ENCODE measurements around the gene ATAT1. TPM values are rescaled to one million over a fixed set of nuclear protein-coding genes. Genes with fewer than 3 reads are reported as not detected.

ATAT1 gene
- total RNA-seq, 2 donors from 2014 or later, result 11.5 to 15.9 TPM

DNA sequence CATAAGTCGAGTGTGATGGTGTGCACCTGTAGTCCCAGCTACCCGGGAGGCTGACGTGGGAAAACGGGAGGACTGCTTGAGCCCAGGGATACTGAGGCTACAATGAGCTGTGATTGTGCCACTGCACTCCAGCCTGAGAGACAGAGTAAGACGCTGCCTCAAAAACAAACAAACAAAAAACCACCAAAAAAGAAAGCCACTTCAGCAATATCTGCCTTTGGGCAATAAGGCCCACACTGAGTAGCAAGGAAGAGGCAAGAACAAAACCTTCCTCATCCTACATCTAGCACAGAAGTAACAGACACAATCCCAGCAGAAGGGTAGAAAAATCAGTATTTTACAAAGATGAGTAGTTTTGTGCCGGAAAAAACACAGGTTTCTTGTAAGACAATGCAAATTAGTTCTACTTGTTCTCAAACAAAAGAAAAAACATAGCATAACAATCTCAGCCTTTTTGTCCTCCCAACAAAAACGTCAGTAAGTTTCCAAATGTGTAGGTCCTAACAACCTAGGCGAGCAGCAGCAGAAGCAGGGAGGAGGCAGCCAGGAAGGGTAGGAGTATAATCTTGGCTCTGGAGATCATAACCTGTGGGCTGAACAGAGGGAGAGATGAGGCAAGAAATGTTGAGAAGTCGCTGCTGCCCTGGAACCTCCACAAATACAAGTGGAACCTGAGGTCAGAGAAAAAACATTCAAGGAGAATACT lies 15.4 kb upstream of the ATAT1 start:
- Histone ChIP-seq H3K36me3 (peaks cover 19% of the 10 kb centered on the region), H3K9me3 (no peaks in the 10 kb centered on the region), H3K4me3 (no peak overlapping the region), H3K4me1 (peaks cover 4% of the 10 kb centered on the region), H3K27ac (no peak overlapping the region), H3K9ac (ENCODE audit: low read depth in 2 of 2, low read length in 2 of 2) (no peak overlapping the region), H3K27me3 (no peaks in the 10 kb centered on the region)
- intact Hi-C loops (cut with DNase I), result no loop called here
- DNase-seq, result no peak
- TF ChIP-seq, protein P1, sequence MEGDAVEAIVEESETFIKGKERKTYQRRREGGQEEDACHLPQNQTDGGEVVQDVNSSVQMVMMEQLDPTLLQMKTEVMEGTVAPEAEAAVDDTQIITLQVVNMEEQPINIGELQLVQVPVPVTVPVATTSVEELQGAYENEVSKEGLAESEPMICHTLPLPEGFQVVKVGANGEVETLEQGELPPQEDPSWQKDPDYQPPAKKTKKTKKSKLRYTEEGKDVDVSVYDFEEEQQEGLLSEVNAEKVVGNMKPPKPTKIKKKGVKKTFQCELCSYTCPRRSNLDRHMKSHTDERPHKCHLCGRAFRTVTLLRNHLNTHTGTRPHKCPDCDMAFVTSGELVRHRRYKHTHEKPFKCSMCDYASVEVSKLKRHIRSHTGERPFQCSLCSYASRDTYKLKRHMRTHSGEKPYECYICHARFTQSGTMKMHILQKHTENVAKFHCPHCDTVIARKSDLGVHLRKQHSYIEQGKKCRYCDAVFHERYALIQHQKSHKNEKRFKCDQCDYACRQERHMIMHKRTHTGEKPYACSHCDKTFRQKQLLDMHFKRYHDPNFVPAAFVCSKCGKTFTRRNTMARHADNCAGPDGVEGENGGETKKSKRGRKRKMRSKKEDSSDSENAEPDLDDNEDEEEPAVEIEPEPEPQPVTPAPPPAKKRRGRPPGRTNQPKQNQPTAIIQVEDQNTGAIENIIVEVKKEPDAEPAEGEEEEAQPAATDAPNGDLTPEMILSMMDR (IDR thresholded peaks at IDR 0.05), result no peak

DNA sequence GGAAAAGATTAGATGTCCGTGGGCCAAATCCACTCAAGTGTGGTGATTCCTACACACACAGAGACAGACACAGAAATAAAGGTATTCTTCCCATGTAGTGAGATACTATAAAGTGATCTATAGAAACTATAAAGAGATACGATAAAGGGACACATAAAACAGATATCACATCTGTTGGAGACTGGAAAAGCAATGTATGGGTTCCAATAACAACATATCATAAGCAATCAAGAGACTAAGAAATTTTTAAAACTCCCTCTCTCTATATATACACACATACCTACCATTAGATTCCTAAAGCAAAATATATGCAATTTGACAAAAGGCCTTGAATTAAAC lies 14.8 kb upstream of the ATAT1 start:
- Histone ChIP-seq H3K36me3 (peaks cover 14% of the 10 kb centered on the region), H3K9me3 (no peaks in the 10 kb centered on the region), H3K4me3 (no peak overlapping the region), H3K9ac (ENCODE audit: low read depth in 2 of 2, low read length in 2 of 2) (no peak overlapping the region), H3K4me1 (peaks cover 4% of the 10 kb centered on the region), H3K27me3 (no peaks in the 10 kb centered on the region), H3K27ac (no peak overlapping the region)
- intact Hi-C loops (cut with DNase I), result no loop called here
- TF ChIP-seq, protein P1 (IDR thresholded peaks at IDR 0.05), result no peak
- no peak for DNase-seq

DNA sequence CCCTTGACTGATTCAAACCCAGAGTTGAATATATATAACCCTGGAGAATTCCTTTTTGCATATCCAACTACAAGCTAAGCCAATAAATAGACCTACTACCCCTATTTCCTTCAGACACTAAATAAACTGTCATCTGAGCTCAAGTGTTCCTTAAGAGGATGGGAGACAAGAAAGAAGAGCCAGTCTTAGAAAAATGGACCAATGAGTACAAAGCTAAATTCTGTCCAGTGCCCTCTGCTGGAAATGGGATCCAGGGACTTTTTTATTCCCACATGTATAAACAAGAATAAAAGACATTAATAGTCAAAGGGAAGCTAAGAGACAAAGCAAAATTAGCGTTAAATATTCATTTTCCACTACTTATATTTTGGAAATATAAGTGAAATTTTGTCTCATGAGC lies 14.5 kb upstream of the ATAT1 start:
- H3K36me3 ChIP-seq, result peaks cover 12% of the 10 kb centered on the region
- no peaks in the 10 kb centered on the region for H3K27me3 ChIP-seq
- H3K4me3 ChIP-seq, result no peak overlapping the region
- H3K9me3 ChIP-seq, result no peaks in the 10 kb centered on the region
- DNase-seq, result no peak
- peaks cover 4% of the 10 kb centered on the region for H3K4me1 ChIP-seq
- no peak overlapping the region for H3K9ac ChIP-seq (ENCODE audit: low read depth in 2 of 2, low read length in 2 of 2)
- no peak overlapping the region for H3K27ac ChIP-seq
- TF ChIP-seq, protein P1 (IDR thresholded peaks at IDR 0.05), result no peak
- intact Hi-C loops (cut with DNase I), result no loop called here

DNA sequence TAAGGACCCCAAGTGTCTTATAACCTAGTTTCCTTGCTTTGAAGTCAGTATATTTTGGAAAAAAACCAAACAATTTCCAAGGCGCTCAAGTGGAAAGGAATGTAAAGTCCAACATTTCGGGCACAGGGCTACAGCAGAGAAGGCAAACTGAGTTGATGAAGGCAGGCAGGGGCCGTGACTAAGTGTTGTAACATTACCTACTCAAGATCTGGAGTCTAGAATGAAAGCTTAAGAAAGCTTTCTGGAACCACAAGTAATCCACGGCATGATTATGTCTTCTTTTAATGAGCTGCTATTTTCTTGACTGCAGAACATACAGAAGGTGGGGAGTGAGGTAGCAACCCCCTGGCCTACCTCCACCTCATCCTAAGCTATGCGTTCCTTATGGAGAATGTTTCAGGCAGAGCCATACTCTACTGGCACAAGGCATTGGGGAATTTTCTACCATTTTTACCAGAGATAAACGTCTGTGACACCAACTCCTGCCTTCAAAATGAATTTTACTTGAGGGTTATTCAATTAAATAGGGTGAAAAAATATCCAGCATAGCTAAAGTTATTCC lies 13.9 kb upstream of the ATAT1 start:
- TF ChIP-seq, protein P1 (IDR thresholded peaks at IDR 0.05), result no peak
- H3K9ac ChIP-seq (ENCODE audit: low read depth in 2 of 2, low read length in 2 of 2), result no peak overlapping the region
- no peaks in the 10 kb centered on the region for H3K27me3 ChIP-seq
- no peak for DNase-seq
- no peak overlapping the region for H3K27ac ChIP-seq
- no peaks in the 10 kb centered on the region for H3K9me3 ChIP-seq
- intact Hi-C loops (cut with DNase I), result no loop called here
- peaks cover 12% of the 10 kb centered on the region for H3K36me3 ChIP-seq
- H3K4me1 ChIP-seq, result peaks cover 4% of the 10 kb centered on the region
- H3K4me3 ChIP-seq, result no peak overlapping the region

DNA sequence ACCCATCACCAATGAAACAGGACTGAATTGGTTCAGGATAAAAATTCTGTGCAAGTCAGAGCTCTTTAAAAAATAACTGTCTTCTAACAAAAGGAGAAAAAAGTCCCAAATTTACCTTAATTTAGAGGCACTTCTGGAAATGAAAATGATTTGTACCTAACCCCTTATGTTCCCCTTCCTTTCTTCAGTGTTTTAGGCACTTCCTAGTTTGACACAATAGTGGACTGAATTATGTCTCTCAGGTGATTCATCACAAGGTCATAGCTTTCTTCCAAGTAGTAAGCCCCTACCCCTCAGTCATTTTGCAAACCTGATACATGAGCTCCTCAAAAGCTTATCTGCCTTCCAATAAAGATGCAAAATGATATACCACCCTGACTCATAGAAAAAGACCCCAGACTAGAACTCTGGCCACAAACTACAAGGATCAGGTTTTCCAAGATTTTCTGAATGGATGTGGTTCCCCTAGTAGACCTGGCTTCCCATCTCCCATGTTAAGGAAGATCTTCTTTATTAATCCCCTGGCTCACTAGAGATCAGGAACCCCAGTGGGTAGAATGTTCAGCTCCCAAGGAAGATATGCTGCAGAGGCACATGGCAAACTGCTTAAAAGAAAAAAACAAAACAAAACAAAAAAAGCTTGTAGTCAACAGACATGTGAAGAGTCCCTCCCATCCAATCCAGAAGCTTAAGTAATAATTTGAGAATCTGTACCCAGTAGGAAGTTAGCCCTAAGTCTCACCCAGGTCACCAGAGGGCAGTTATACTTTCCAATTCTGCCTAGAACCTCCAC lies 13.2 kb upstream of the ATAT1 start:
- Histone ChIP-seq H3K9me3 (no peaks in the 10 kb centered on the region), H3K27me3 (no peaks in the 10 kb centered on the region), H3K4me3 (no peak overlapping the region), H3K9ac (ENCODE audit: low read depth in 2 of 2, low read length in 2 of 2) (peak overlapping the region in 1 of 2 donors; percentile 100), H3K27ac (no peak overlapping the region), H3K36me3 (peaks cover 7% of the 10 kb centered on the region), H3K4me1 (peaks cover 4% of the 10 kb centered on the region)
- intact Hi-C loops (cut with DNase I), result no loop called here
- TF ChIP-seq, protein P1 (IDR thresholded peaks at IDR 0.05), result no peak
- no peak for DNase-seq
